GM18867 (cell line): ENCODE data around the gene PATJ.
"Not testable (repeated sequence)": the region's sequence is repeated elsewhere in the genome, so short reads cannot be mapped to it uniquely, and the experiment has no call there.

ENCODE experiments used
- ATAC-seq: cut with Tn5 transposase; IDR thresholded peaks from one replicate; pipeline ENCODE4 v1.9.1; 2021; ENCODE audit warnings: mild to moderate bottlenecking, moderate library complexity; ENCODE audit not compliant: unreplicated experiment

PATJ gene

DNA sequence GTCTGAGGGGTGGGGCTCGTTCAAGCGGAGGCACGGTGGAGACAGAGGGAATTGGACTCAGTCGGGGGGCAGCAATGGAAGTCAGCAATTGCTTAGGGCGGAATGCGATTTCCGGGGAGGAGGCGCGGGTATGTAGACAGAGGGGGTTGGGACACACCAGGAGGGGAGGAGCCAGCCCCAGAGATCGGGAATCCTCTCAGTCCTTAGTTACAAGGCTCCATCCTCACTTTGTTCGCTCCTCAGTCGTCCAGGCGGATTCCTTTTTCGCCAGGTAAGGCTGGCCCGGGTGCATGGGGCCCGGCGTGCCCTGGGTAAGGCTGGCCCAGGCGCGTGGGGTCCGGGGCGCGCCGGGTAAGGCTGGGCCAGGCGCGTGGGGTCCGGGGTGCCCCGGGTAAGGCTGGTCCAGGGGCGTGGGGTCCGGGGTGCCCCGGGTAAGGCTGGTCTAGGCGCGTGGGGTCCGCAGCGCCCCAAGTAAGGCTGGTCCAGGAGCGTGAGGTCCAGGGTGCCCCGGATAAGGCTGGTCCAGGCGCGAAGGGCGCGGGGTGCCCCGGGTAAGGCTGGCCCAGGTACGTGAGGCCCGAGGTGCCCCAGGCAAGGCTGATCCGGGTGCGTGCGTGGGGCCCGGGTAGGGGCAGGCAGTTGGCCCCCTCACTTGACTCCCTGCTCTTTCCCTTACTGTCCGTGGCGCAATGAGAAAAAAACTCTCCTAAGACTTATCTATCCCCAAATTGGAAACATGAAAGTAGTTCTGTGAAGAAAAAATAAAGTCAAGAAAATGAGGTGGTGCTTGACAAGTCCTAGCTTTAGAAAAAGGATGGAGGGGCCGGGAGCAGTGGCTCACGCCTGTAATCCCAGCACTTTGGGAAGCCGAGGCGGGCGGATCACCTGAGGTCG is 452.6 kb downstream of the PATJ start, which contains the start of gene L1TD1:
Gene L1TD1, plus strand, starts transcription at position 199 of the 894 bp plus-strand sequence. CDS start 11,780 bp downstream, outside the sequence.
- no peak for ATAC-seq

DNA sequence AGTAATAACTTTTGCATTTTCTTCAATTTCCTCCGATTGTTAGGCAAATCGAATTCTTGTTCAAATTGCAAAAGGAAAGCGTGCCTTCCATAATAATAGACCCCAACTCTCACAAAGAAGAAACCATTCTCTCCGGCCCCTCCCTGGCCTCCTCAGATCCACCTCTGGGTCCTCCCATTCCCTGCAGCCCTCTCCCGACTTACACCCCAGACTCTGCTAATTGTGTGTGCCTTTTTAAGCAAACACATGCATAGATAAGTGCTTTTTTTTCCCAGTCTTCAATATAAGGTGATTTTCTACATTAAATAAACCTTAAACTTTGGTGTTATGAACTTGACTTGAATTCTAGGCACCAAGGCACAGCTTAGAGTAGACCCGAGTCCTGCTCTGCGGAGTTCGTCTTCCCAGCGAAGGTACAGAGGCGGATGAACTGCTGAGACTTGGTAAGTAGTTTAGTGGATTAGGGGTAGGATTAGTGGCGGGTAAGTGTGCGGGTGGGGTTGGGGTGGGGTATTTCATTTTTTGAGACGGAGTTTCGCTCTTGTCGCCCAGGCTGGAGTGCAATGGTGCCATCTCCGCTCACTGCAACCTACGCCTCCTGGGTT is 453.9 kb downstream of the PATJ start:
- no peak for ATAC-seq

DNA sequence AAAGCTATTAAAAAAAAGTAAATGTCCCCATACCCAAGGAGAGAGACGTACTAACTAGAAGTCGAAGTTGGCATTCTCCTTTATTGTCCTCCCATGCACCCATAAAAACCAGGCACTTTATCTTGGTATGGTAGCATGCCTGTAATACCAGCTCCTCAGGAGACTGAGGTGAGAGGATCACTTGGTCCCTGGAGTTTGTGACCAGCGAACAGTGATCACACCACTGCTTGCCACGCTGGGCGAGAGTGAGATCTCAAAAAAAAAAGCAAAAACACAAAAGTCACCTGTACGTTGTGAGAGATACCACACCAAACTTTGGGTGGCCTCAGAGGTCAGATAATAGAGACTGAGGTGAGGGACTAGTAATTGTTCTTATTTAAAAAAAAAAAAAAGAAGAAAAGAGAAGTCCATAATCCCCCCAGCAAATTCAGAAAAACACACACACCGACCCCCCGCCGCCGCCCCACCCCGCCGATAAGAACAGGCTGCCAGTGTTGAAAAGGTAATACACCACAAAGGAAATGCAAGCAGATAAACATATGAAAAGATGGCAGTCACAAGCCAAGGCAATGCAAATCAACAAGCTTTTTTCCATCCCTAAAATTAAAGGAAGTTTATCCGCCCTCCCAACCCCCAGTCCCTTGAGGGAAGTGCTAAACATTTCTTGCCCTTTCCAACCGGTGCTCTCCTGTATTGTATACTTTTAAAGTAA is 455.9 kb downstream of the PATJ start:
- ATAC-seq = no peak

DNA sequence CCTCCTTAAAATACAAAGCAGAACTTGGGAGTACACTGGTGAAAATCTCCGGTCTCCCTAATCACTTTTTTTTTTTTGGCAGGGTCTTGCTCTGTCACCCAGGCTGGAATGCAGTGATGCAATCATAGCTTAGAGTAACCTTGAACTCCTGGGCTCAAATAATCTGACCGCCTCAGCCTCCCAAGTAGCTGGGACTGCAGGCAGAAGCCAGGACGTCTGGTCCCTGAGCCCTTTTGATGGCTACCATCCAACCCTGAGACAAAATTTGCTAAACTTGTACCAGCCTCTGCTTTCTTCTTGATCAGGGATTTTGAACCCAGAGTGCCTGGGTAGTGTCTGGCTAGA is 456.5 kb downstream of the PATJ start:
- no peak for ATAC-seq

DNA sequence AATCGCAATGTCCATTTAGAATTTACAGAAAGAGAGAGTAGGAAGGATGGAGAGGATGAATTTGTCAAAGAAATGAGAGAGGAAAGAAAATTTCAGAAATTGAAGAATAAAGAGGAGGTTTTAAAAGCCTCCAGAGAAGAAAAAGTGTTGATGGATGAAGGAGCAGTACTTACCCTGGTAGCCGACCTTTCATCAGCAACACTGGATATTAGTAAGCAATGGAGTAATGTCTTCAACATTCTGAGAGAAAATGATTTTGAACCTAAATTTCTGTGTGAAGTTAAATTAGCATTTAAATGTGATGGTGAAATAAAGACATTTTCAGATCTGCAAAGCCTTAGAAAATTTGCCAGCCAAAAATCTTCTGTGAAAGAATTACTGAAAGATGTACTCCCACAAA is 464.9 kb downstream of the PATJ start:
- ATAC-seq = no peak

DNA sequence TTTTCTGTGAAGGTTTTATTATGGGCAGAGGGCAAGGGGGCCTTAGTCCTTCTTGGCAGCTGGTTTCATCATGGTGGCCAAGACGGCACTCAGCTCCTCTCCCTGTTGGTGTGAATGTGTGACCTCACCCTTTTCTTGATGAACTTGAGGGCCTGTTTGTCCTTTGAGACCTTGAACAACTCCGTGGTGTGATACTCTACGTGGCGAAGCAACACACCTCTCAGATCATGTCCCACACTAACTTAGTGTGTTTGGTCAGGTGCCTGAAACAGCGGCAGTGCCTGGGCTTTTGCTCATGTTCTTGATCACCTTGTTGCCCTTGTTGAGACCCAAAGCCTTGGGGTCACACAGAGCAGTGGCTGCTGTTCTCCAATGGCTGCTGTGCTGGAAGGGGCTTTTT is 465.8 kb downstream of the PATJ start:
- no peak for ATAC-seq

DNA sequence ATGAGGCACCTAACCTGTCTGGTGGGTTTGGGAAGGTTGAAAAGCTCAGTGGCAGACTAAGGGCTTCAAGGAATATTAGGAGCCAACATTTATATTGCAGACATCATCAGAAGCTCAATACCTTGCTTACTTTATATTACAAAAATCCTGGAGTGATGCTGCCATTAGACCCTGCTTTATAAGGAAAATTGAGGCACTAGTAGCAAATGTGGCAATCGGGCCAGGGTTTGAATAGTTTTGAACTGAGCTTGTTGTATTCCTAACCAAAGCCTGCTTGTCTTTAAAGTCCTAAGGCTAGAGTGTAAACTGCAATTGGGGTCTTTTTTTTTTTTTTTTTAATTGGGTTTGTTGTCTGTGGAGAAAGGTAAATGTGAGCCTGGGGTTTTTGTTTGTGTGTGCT is 466.7 kb downstream of the PATJ start:
- ATAC-seq = no peak

DNA sequence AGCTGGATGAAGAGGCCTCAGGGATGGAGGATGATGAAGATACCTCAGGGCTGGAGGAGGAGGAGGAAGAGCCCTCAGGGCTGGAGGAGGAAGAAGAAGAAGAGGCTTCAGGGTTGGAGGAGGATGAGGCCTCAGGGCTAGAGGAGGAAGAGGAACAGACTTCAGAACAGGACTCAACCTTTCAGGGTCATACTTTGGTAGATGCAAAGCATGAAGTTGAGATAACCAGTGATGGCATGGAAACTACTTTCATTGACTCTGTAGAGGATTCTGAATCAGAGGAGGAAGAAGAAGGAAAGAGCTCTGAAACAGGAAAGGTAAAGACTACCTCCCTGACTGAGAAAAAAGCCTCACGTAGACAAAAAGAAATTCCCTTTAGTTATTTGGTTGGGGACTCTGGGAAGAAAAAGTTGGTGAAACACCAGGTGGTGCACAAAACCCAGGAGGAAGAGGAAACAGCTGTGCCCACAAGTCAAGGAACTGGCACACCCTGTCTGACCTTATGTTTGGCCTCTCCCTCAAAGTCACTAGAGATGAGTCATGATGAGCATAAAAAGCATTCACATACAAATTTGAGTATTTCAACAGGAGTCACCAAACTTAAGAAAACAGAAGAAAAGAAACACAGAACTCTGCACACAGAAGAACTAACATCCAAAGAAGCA is 467.8 kb downstream of the PATJ start:
- no peak for ATAC-seq

DNA sequence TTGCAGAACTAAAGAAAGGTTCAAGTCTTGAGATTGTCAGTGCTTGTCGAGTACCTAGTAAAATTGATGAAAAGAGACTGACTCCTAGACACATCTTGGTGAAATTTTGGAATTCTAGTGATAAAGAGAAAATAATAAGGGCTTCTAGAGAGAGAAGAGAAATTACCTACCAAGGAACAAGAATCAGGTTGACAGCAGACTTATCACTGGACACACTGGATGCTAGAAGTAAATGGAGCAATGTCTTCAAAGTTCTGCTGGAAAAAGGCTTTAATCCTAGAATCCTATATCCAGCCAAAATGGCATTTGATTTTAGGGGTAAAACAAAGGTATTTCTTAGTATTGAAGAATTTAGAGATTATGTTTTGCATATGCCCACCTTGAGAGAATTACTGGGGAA is 468.7 kb downstream of the PATJ start:
- ATAC-seq = no peak

DNA sequence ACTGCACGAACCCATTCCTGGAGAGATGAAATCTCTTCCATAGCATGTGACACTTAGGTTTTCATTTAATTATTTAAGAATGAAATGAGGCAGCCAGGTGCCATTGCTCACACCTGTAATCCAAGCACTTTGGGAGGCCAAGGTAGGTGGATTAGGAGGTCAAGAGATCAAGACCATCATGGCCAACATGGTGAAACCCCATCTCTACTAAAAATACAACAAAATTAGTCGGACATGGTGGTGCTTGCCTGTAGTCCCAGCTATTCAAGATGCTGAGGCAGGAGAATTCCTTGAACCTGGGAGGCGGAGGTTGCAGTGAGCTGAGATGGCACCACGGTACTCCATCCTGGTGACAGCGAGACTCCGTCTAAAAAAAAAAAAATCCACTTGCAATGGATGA is 470.1 kb downstream of the PATJ start:
- ATAC-seq = no peak

DNA sequence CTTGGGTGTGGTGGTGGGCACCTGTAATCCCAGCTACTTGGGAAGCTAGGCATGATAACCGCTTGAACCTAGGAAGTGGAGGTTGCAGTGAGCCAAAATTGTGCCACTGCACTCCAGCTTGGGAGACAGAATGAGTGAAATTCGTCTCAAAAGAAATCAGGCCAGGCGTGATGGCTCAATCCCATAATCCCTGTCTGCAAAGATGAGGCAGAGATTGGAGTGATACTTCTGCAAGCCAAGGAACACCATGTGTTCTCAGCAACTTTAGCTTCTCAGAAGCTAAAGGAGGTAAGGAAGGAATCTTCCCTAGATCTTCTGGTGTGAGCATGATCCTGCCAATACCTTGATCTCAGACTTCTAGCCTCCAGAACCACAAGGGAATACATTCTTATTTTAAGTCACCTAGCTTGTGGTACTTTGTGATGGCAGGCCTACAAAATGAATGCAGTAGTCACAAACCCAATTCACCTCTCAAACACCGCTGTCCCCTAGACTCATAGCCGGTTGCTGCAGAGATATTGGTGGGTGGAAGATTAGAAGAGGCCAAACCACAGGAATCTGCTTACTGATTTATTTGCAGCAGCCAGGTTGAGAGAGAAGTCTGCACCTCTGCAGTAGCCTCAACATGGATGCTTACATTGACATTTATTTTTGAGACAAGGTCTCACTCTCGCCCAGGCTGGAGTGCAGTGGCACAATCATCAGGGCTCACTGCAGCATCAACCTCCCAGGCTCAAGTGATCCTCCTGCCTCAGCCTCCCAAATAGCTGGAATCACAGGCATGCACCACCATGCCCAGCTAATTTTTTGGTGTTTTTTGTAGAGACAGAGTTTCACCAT is 471.0 kb downstream of the PATJ start:
- ATAC-seq = no peak

DNA sequence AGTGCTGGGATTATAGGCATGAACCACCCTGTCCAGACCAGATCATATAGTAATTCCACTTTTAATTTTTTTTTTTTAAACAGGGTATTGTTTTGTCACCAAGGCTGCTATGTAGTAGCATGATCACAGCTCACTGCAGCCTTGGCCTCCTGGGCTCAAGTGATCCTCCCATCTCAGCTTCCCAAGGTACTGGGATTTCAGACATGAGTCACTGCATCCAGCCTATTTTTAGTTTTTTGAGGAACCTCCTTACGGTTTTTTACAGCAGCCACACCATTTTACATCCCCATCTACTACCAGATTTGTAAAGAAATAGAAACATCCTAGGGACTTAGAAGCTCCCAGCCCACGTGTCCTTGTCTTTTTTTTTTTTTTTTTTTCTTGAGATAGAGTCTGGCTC is 476.3 kb downstream of the PATJ start:
- no peak for ATAC-seq

DNA sequence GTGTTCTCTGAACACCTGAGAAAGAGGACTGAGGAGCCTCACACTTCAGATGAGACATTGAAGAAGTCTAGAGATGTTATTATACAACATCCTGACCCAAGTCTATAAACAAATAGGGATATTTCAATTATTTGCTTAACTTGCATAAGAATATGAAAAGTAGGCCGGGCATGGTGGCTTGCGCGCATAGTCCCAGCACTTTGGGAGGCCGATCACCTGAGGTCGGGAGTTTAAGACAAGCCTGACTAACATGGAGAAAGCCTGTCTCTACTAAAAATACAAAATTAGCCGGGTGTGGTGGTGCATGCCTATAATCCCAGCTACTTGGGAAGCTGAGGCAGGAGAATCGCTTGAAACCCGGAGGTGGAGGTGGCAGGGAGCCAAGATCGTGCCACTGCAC is 478.2 kb downstream of the PATJ start:
- not testable (repeated sequence) for ATAC-seq

DNA sequence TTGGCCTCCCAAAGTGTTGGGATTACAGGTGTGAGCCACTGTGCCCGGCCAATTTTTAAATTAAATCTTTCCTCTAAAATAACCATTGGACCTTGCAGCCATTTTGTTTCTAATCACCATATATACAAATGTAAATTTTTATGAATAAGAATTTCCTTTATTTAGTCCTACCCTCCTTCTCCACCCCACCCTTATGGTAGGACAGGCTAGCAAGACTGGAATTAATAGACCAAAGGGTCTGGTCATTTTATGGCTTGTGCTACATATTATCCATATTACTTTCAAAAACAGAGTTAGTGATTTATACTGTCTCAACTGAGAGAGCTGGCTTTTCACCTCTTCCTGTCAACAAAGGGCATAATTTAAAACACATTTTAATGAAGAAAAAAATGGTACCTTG is 478.9 kb downstream of the PATJ start:
- no peak for ATAC-seq

DNA sequence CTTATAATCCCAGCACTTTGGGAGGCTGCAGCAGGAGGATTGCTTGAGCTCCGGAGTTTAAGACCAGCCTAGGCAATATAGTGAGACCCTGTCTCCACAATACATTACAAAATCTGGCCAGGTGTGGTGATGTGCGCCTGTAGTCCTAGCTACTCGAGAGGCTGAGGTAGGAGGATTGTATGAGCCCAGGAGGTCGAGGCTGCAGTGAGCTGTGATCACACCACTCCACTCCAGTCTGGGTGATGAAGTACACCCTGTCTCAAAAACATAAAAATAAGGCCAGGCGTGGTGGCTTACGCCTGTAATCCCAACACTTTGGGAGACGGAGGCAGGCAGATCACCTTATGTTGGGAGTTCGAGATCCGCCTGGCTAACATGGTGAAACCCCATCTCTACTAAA is 480.0 kb downstream of the PATJ start:
- ATAC-seq = no peak

DNA sequence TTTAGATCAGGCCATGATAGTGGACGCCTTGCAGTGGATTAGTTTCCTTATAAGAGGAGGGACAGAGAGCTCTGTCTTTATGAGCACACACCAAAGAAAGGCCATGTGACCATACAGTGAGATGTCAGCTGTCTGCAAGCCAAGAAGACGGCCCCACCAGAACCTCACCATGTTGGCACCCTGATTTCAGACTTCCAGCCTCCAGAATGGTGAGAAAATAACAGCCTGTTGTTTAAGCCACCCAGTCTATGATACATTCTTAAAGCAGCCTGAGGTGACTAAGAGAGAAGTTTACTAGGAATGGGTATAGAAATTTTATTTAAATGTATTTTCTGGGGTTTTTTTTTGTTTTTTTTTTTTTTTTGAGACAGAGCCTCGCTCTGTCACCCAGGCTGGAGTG is 481.9 kb downstream of the PATJ start:
- no peak for ATAC-seq

DNA sequence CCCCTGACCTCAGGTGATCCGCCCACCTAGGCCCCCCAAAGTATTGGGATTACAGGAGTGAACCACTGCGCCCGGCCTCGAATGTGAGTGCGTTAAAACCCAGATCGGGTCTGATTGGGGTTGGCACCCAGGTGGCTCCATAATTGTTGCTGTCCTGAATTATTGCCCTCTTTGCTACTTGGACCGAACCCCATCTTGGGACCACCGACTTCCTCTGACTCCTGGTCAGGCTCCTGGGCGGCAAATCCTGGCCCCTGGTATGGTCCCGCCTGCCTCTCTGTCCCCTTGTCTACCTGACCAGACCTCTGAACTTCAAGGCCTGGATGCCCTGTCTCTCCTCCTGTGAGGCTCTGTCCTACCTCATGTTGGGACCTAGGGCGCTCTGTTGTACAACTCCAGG is 485.2 kb downstream of the PATJ start:
- ATAC-seq = no peak
